Mesendoderm (in vitro differentiated cells): ENCODE measurements around the gene RBPJL.

Source experiments
- DNase-seq: peaks from one replicate; pipeline ENCODE4 v3.0.0; 2013
- H2AK5ac ChIP-seq: 2 replicates; pipeline ENCODE4 v1.6.1; 2013; ENCODE audit warnings: low read length, inconsistent platforms
- H2BK120ac ChIP-seq: 2 replicates; pipeline ENCODE4 v1.6.1; 2013; ENCODE audit warnings: low read depth, mild to moderate bottlenecking, low read length, moderate library complexity, mixed read lengths
- H2BK15ac ChIP-seq: replicated peaks from 2 replicates; pipeline ENCODE4 v1.6.1; 2013; ENCODE audit warnings: low read depth, mild to moderate bottlenecking, moderate library complexity
- H2BK5ac ChIP-seq: 2 replicates; pipeline ENCODE4 v1.6.1; 2013; ENCODE audit warnings: low read length, inconsistent platforms
- H3K18ac ChIP-seq: 2 replicates; pipeline ENCODE4 v1.6.1; 2013; ENCODE audit warnings: mild to moderate bottlenecking, low read length, mixed read lengths
- H3K23ac ChIP-seq: one replicate; pipeline ENCODE4 v1.6.1; 2013; ENCODE audit warnings: low read length
- H3K27ac ChIP-seq: 2 replicates; pipeline ENCODE4 v1.5.1; 2013; ENCODE audit warnings: low read depth, mild to moderate bottlenecking, inconsistent platforms, low read length, moderate library complexity
- H3K27me3 ChIP-seq: 2 replicates; pipeline ENCODE4 v1.6.1; 2013; ENCODE audit warnings: low read length, control low read depth, mild to moderate bottlenecking, inconsistent platforms; ENCODE audit not compliant: insufficient read depth, poor library complexity
- H3K36me3 ChIP-seq: 2 replicates; pipeline ENCODE4 v1.6.1; 2013; ENCODE audit warnings: low read length, inconsistent platforms; ENCODE audit not compliant: control insufficient read depth, insufficient read depth
- H3K4ac ChIP-seq: one replicate; pipeline ENCODE4 v1.6.1; 2013; ENCODE audit warnings: low read depth, mild to moderate bottlenecking, low read length, moderate library complexity
- H3K4me1 ChIP-seq: 2 replicates; pipeline ENCODE4 v1.6.1; 2013; ENCODE audit warnings: low read depth, low read length, inconsistent platforms; ENCODE audit not compliant: control insufficient read depth
- H3K4me2 ChIP-seq: 2 replicates; pipeline ENCODE4 v1.6.1; 2013; ENCODE audit warnings: low read length
- H3K4me3 ChIP-seq: 2 replicates; pipeline ENCODE4 v1.5.1; 2013; ENCODE audit warnings: mild to moderate bottlenecking, low read length
- H3K56ac ChIP-seq: one replicate; pipeline ENCODE4 v1.6.1; 2013; ENCODE audit warnings: low read length
- H3K79me1 ChIP-seq: 2 replicates; pipeline ENCODE4 v1.6.1; 2013; ENCODE audit warnings: low read length, inconsistent platforms
- H3K79me2 ChIP-seq: 2 replicates; pipeline ENCODE4 v1.6.1; 2013; ENCODE audit warnings: mild to moderate bottlenecking, low read length; ENCODE audit not compliant: control insufficient read depth, insufficient read depth
- H3K9ac ChIP-seq: 2 replicates; pipeline ENCODE4 v1.6.1; 2013; ENCODE audit warnings: low read length, inconsistent platforms
- H4K5ac ChIP-seq: one replicate; pipeline ENCODE4 v1.6.1; 2013; ENCODE audit warnings: low read length
- H4K8ac ChIP-seq: one replicate; pipeline ENCODE4 v1.6.1; 2013; ENCODE audit warnings: low read depth, mild to moderate bottlenecking, control low read depth, low read length, moderate library complexity
- WGBS: extraction: QIAGEN DNeasy Blood & Tissue Kit; methylation state at CpG from one replicate; pipeline ENCODE4 v1.1.7; 2013; ENCODE audit warnings: low lambda C conversion rate, missing lambda C conversion rate; ENCODE audit not compliant: insufficient coverage; ENCODE audit errors: extremely low coverage; 5-methylcytosine and 5-hydroxymethylcytosine counted together

Gene RBPJL

DNA sequence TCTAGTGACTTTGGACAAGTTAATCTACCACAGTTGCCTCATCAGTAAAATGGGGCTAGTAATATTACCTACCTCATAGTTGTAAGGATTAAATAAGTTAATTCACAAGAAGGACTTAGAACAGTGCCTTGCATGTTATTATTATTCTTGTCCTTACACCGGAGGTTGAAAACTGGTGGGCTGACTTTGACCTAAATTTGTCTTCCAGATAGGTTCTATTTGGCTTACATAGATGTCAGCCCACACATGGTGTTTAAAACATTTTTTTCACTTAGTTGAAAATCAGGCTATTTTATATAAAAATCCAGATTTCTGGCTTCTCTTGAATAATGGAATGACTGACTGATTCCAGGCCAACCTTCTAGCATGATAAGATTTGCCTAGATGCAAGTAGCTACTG lies 59.6 kb downstream of the RBPJL start:
- Histone ChIP-seq H2BK120ac (no peak overlapping the region), H3K4me1 (peaks cover 5% of the 10 kb centered on the region), H4K5ac (no peak overlapping the region), H3K4me3 (no peak overlapping the region), H2BK5ac (no peak overlapping the region), H3K27ac (no peak overlapping the region), H3K79me2 (peaks cover 8% of the 10 kb centered on the region), H3K79me1 (peaks cover 17% of the 10 kb centered on the region), H2AK5ac (no peak overlapping the region), H3K36me3 (peaks cover 2% of the 10 kb centered on the region), H3K56ac (no peak overlapping the region), H3K27me3 (no peaks in the 10 kb centered on the region), H3K4ac (no peak overlapping the region), H2BK15ac (no peak overlapping the region), H3K4me2 (no peak overlapping the region), H3K9ac (no peak overlapping the region), H3K18ac (no peak overlapping the region), H3K23ac (no peak overlapping the region), H4K8ac (no peak overlapping the region)
- WGBS: no CpG with 5 or more reads among the region's 1 CpG
- no peak for DNase-seq

DNA sequence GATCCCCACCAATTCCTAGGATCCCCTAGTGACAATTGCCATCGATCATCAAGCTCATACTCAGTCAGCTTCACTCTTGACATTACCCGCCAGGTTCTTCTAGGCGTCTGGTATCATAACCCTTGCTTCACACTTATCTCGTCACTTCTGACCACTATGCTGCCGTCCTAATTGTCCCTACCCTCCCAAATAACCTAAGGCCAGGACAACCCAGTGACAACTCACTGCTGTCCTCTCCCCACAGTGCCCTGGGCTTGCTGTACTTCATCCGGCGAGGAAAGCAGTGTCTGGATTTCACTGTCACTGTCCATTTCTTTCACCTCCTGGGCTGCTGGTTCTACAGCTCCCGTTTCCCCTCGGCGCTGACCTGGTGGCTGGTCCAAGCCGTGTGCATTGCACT lies 60.0 kb downstream of the RBPJL start:
- Histone ChIP-seq H3K79me1 (peaks cover 17% of the 10 kb centered on the region), H3K27ac (no peak overlapping the region), H3K18ac (no peak overlapping the region), H3K4ac (no peak overlapping the region), H3K27me3 (no peaks in the 10 kb centered on the region), H3K4me3 (no peak overlapping the region), H2BK120ac (no peak overlapping the region), H3K4me2 (no peak overlapping the region), H3K4me1 (peaks cover 5% of the 10 kb centered on the region), H4K8ac (no peak overlapping the region), H3K56ac (no peak overlapping the region), H3K23ac (no peak overlapping the region), H2BK15ac (no peak overlapping the region), H2AK5ac (no peak overlapping the region), H3K36me3 (peaks cover 2% of the 10 kb centered on the region), H3K9ac (no peak overlapping the region), H4K5ac (no peak overlapping the region), H2BK5ac (no peak overlapping the region), H3K79me2 (peaks cover 8% of the 10 kb centered on the region)
- DNase-seq: no peak
- WGBS: no CpG with 5 or more reads among the region's 11 CpGs

DNA sequence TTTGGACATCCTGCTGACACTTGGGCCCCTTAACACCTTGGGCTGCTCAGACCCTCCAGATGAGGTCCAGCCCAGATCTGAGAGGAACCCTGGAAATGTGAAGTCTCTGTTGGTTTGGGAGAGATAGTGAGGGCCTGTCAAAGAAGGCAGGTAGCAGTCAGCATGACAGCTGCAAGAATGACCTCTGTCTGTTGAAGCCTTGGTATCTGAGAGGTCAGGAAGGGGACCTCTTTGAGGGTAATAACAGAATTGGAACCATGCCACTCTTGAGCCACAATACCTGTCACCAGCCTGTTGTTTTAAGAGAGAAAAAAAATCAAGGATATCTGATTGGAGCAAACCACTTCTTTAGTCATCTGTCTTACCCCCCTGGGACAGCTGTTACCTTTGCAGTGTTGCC lies 60.5 kb downstream of the RBPJL start:
- DNase-seq: no peak
- H3K79me2 ChIP-seq: peaks cover 8% of the 10 kb centered on the region
- peaks cover 5% of the 10 kb centered on the region for H3K4me1 ChIP-seq
- H2BK15ac ChIP-seq: no peak overlapping the region
- no peak overlapping the region for H3K9ac ChIP-seq
- H2AK5ac ChIP-seq: no peak overlapping the region
- no peak overlapping the region for H3K23ac ChIP-seq
- no peak overlapping the region for H2BK120ac ChIP-seq
- H3K36me3 ChIP-seq: peaks cover 2% of the 10 kb centered on the region
- no peak overlapping the region for H3K27ac ChIP-seq
- H4K5ac ChIP-seq: no peak overlapping the region
- H4K8ac ChIP-seq: no peak overlapping the region
- no peak overlapping the region for H3K4ac ChIP-seq
- no peaks in the 10 kb centered on the region for H3K27me3 ChIP-seq
- no peak overlapping the region for H3K56ac ChIP-seq
- H3K18ac ChIP-seq: no peak overlapping the region
- no peak overlapping the region for H3K4me3 ChIP-seq
- H3K4me2 ChIP-seq: no peak overlapping the region
- H3K79me1 ChIP-seq: peaks cover 17% of the 10 kb centered on the region
- H2BK5ac ChIP-seq: no peak overlapping the region
